Activated gamma-delta T cell treated with Interleukin-2 at 50 U/mL for 16 hours (primary cell): ENCODE results near the gene CDH3.

Experiments used
- DNase-seq: peaks from one replicate; pipeline ENCODE4 v3.0.0-alpha.2; 2020

CDH3 gene

DNA sequence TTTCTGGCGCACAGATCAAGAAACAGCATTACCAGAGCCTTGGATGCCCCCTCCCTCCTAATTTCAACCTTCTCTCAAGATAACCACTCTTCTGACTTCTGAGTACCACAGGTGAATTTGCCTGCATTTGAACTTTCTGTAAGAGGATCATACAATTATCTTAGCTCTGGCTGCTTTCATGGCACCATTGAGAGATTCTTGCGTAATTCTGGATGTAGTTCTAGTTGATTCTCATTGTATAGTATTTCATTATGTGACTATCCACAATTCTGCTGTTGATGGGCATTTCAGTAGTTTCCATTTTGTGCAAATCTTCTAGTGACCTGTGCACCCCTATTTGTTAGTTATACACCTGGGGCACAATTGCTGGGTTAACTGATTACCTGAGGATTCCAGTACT, 7.5 kb downstream of the CDH3 start:
- no peak for DNase-seq

DNA sequence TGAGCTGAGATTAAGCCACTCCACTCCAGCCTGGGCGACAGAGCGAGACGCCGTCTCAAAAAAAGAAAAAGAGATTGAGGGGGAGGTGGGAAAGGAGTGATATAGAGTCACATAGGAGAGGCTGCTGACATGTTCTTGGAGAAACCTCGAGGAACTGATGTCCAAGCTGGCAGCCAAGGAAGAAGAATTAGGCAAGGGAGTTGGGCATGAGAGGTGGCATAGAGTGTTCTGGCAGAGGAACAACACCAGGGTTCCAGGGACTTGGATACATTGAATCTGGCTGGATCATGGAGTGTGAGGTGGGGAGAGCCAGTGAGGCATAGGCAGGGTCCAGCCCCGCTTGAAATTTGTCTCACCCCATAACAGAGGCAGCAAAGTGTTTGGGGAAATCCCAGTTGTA, 10.7 kb downstream of the CDH3 start:
- no peak for DNase-seq

DNA sequence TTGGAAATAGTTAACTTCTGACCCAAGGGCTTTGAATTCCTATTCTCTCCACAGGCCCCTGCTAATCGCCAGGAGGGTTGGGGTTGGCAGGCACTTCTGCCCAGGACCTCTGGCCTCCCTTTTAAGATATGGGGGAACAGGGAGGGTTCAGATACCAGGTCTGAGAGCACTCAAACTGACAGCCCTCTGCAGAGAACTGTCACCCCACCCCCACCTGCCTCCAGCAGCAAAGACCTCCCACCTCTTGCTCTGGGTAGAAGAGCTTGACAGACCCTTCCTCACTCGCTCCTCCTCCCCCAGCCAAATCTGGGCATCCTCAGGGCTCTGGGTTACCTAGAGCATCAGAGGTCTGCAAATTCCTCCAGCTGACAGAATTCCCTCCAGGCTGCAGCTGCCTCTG, 11.6 kb downstream of the CDH3 start:
- DNase-seq: no peak

DNA sequence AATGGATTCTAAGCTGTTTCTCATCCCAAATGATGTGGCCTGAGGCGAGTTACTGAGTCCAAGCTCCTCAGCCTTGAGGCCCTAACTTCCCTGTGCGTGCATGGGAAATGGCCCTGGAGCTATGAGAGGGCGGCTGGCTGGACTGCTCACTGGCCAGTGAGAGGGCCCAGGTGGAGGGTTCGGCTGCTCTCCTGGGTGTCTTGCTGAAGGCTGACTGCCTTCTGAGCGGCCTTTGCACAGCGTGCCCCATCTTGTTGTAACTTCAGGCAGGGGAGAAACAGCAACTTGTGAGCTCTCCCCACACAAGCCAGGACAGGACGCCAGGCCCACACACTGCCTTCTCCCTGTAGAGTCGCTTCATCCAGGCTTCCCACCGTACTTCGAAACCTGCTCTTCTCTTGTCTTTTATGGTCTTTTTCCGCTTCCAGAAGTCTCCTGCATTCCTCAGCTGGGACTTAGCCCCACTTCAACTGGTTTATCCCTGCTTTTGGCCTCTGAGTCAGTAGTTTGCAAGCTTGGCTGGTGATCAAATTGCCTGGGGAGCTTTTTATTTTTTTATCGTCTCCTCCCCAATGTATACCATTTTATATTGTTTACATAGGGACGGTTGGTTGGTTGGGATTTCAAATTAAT, 13.3 kb downstream of the CDH3 start:
- DNase-seq: no peak

DNA sequence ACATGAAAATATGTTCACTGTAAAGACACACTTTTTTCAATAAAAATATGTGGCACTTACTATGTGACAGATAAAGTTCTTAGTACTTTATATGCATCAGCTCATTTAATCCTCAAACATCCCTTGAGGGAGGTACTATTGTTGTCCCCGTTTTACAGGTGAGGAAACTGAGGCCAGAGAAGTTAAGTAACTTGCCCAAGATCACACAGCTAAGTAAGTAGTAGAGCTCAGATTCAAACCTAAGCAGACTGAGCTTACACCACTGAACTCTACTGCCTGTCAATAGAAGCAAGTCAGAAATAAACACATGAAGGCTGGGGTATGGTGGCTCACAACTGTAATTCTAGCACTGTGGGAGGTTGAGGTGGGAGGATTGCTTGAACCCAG, 13.9 kb downstream of the CDH3 start:
- no peak for DNase-seq

DNA sequence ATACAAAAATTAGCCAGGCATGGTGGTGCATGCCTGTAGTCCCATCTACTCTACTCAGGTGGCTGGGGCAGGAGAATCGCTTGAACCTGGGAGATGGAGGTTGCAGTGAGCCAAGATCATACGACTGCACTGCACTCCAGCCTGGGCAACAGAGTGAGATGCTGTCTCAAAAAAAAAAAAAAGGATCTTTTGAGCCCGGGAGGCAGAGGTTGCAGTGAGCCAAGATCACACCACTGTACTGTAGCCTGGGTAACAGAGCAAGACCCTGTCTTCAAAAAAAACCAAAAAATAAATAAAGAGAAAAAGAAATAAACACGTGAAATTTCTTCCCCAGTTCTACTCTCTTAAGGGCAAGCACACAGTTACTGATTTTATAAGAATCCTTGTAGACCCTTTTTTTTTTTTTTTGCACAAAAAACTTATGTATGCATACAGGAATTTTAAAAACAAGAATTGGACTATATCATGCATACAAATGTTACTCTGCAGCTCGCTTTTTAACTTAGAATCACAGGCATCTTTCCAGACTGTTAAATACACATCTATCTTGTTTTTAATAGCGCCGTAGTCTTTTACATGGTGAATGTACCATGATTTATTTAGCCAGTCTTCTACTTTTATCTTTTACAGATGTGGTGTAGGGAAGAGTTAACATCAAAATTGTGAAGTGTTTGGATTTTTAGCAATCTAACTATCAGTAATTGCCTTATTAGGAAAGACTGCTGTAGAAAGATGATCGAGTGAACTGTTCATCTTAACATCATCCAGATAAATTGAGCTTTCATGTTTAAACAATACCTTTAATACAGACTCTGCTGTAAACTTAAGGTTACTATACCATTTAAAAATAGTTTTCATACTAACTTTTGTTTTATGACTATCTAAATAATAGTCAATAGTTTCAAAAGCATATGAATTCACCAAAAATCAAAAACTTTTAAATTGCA, 14.6 kb downstream of the CDH3 start:
- DNase-seq: no peak

DNA sequence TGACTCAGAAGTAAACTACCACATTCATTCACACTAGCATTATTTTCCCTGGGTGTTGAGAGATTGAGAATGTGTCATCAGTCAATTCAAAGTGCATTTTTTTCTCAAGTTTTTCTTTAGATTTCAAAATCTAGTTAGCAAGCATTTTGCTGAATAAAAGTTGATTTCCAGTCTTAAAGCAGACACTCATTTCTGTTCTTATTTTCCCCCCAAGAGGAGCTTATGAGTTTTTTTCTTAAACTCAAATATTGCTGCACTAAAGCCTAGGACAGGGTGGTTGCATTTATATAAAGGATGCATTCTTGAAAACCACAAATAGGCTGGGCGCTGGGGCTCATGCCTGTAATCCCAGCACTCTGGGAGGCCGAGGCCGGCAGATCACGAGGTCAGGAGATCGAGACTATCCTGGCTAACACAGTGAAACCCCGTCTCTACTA, 15.3 kb downstream of the CDH3 start:
- DNase-seq: no peak

DNA sequence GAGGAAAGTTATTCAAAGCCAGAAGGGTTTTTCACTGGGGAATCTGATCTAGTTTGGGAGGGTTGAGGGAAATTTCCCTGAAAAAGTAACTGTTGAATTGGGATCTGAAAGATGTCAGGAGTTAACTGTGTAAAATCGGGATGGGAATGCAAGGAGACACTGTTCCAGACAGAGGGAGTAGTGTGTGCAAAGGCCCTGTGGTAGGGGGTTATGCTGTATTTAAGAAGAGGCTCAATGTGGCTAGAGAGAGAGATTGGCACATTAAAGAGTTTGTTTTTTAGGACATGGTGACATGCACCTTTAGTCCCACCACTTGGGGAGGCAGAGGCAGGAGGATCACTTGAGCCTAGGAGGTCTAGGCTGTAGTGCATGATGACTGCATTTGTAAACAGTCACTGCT, 16.9 kb downstream of the CDH3 start:
- no peak for DNase-seq

DNA sequence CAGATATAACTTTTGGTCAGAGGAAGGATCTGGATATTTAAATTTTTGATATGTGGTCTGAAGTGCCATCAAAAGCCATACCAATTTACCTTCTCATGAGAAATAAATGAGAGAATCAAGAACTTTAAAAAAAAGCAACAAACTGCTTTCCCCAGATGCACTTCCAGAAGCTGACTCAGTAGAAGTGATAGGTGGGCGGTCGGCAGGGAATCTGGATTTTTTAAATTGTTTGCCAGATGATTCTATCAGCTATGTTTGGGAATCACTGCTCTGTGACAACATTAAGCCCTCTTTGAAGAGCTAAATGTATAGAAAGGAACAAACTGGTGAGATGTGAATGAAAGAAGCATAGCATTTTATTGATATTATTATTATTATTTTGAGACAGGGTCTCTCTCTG, 19.2 kb downstream of the CDH3 start:
- no peak for DNase-seq

DNA sequence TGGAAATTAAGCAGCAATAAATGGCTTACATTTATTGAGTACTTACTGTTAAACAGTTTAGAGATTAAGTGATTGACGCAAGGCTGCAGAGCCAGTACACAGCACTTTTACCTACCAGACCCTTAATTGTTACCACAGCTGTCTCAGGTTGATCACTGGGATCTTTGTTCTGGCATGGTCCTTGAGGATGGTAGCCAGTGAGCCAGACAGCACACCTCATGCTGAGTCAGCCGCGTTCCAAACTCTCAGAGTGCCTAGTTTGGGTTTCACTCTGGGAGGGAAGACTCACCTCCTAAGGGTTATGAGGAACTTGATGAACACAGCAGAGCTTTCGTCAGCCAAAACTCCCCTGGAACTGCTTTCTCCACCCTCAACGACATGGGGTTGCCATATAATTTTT, 20.4 kb downstream of the CDH3 start:
- no peak for DNase-seq

DNA sequence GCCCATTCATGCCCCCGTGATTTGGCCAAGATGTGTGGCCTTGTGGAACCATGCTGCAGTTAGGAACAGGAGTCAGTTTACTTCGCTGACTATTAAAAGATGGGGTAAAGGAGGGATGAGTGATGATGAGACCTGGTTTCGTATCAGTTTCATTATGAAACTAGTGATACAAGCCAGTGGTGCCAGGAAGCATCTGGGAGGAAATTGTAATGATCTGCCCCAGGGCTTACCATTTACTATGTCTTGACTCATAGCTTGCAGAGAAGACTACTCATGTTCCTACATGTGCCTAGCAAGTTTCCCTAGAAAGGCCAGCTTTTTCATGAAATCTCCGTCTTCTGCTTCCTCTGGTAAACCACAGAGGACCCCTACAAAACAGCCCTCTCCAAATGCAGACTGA, 23.2 kb downstream of the CDH3 start:
- no peak for DNase-seq

DNA sequence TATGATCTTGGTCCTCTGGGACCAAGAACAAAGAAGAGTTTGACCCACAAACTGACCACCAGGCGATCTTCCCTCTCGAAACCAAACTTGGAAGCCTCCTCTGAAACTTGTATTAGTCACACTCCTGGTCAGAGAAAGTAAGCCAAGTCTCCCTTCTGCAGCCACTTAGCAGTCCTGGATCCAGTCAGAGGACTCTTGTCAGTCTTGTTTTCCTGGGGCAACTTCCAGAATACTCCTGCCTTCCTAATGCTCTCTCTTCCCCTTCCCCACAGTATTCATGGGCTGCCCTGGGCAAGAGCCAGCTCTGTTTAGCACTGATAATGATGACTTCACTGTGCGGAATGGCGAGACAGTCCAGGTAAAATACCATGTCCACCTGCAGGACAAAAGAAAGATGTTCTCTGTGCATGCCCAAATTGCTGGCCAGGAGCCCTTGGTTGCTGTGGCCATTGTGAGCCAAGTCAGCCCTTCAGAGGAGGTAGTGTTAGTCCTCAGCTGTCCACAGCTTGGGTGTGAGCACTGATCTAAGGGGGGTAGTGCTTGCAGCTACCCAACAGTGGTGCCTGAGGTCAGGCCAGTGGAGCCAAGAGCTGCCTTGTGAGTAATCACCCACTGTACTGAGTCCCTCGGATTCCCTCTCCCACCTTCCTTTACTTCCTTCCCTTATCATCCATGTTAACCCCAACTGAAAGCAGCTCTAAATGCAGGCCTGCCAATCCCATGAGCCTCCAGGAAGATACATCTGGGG, 31.2 kb downstream of the CDH3 start:
- no peak for DNase-seq

DNA sequence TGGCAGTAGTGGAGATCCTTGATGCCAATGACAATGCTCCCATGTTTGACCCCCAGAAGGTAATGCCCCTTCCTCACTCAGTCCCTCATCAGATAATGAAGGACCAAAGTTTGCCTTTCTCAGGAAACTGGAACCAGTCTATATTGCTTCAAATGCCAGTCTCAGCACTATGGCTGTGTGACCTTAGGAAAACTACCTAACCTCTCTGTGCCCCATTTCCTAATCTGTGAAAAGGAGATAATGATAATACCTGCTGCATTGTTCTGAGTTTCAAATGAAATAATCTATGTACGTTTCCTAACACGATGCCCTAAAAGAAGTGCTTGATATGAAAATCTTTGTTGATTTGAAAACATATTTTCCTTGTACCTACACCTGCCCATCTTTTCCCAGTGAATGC, 35.9 kb downstream of the CDH3 start:
- DNase-seq: no peak

DNA sequence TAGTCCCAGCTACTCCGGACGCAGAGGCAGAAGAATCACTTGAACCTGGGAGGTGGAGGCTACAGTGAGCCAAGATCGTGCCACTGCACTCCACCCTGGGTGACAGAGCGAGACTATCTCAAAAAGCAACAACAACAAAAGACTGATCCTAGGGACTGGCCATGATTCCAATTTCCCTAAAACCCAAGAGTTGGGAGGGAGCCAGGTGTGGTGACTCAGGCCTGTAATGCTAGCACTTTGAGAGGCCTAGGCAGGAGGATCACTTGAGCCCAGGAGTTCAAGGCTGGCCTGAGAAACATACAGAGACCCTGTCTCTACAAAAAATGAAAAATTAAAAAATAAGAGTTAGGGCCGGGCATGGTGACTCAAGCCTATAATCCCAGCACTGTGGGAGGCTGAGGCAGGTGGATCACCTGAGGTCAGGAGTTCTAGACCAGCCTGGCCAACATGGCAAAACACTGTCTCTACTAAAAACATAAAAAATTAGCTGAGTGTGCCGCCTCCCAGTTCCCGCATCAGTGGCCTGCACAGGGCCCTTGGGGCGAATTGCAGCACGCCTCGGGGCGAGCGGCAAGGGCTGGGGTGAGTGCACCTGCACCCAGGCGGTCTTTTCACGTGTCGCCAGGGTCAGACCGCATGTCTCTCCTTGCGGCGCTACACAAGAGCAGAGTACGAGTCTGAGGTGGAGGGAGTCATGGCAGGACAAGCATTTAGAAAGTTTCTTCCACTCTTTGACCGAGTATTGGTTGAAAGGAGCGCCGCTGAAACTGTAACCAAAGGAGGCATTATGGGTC, 40.8 kb downstream of the CDH3 start:
- DNase-seq: no peak

DNA sequence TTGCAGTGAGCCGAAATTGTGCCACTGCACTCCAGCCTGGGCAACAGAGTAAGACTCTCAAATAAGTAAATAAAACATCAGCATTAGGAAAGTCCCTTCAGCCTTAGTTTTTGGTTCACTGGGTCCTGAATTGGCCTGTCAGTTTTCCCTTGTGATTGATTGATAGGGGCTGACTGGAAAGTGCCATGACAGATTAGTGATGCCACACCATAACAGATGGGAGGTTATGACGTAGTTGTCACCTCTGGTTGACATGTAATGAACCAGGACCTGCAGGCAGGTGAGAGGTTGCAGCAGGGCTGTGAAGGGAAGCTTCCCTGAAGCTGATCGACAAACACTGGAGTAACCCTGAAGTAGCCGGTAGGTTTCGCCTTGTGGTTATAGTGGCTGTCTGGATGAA, 41.8 kb downstream of the CDH3 start:
- DNase-seq: no peak

DNA sequence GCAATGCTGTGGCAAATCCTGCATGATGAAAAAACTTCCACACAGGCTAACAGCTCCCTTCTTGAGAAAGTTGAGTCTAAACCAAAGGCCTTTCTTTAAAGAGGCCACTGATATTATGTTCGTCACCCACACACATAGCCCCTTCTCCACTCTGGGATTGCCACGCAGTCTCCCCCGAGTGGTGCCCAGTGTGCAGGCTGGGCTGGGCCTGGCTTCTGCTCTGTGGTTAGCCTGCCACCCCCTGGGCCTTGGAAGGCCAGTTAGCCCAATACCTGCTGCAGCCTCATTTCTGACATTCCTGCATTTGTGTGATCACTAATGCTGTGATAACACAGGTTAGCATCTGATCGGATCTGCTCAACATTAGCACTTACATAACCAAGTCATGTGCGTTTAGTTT, 44.8 kb downstream of the CDH3 start:
- DNase-seq: no peak

DNA sequence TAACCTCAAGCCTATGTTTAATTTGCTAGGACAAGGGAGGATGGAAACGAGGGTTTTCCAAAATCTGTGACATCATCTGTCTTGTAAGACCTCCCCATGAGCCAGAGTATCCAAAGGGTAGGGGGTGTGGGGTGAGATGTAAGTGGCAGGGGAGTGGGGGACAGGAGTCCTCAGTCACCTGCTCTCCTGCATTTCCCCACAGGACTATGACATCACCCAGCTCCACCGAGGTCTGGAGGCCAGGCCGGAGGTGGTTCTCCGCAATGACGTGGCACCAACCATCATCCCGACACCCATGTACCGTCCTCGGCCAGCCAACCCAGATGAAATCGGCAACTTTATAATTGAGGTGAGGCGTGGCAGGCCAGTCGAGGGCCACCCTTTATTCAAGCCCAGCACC, 50.5 kb downstream of the CDH3 start:
- no peak for DNase-seq

DNA sequence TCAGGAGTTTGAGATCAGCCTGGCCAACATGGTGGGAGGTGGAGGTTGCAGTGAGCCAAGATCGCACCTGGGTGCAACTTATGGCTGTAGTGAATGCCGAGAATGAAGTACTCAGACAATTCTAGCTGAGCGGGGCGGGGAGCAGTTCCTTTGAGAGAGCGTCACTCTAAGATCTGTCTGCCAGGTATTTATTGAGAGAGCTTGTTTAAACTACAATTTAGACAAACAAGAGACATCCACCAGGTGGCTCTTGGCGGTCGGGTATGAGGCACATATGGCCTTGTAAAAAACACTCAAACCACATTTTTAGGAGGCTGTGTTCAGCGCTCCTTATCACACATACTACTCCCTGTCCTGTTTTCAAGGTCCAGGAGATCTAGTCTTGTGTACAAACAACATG, 51.4 kb downstream of the CDH3 start:
- no peak for DNase-seq

DNA sequence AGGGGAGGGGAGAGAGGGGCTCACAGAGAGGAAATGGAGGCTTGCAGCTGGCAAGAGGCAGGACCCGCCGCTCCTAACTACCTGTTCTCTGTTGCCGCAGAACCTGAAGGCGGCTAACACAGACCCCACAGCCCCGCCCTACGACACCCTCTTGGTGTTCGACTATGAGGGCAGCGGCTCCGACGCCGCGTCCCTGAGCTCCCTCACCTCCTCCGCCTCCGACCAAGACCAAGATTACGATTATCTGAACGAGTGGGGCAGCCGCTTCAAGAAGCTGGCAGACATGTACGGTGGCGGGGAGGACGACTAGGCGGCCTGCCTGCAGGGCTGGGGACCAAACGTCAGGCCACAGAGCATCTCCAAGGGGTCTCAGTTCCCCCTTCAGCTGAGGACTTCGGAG, 53.0 kb downstream of the CDH3 start:
- DNase-seq: no peak

DNA sequence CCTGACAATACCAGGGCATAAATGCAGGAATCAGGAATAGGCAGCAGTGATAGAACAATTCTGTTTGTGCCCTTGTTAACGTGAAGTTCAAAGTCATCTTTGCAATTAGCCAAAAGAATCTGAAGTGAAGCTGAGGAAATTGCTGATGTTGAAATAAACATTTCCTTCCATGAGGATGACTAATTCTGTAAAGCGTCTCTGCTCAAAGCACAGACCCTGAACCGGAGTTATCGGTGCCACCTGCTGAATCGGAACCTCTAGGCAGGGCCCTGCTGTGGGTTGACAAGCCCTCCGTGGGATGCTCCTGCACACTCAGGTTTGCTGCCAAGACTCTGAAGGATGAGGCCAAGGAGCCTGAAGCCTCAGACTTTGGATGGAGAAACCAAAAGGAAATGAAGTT, 55.0 kb downstream of the CDH3 start:
- no peak for DNase-seq

DNA sequence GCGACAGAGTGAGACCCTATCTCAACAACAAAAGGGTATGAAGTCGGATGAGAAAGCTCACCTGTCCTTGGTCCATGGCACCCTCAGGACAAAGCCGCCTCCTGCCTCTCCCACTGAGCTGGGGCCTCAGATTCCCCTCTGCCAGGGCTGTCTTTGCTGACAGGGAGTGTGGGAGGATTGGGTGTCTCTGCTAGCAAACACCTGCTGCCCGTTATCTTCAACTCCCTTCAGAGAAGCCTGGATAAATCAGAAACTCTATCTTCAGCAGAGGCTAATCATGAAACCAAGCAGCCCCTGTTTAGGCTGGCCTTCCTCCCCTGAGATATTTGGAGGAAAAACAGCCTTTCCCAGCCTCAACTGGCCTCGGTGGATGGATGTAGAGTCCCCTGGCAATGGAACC, 55.7 kb downstream of the CDH3 start:
- DNase-seq: no peak

DNA sequence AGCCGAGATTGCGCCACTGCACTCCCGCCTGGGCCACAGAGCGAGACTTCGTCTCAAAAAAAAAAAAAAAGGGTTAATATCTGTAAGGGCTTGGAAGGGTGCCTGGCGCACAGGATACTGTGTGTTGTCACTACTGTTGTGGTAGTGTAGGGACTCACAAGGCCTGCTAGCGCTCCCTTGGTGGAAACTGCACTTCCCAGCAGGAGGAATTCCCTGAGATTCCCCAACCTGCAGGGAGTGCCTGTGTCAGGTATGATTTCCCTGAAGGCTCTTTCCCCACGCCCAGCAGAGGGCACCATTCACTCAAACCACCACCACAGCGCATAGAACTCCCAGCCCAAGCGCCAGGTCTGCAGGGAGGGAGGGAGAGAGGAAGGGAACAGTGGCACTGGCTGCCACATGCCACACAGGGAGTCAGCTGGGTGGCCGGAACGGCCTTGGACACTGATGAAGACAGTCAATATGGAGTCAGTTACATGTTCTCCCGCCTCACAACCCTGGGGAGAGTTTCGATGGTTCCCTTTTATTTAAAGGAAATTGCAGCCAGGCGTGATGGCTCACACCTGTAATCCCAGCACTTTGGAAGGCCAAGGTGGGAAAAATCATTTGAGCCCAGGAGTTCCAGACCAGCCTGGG, 59.2 kb downstream of the CDH3 start:
- DNase-seq: peak; percentile 45
